ENCODE data around the gene AHRR. TPM values are rescaled to one million over a fixed set of nuclear protein-coding genes. Genes with fewer than 3 reads are reported as not detected.

The AHRR gene
- total and polyA plus RNA-seq, 2 of the 4 experiments (the other 2 are of a cell fraction): 15.6 to 37.1 TPM

GRCh38 chr5:453725-454481 lies 132.4 kb downstream of the AHRR start:
- Histone ChIP-seq H2BK5ac (ENCODE audit: low read depth, low read length, poor library complexity, severe bottlenecking) (no peak overlapping the region), H2BK20ac (ENCODE audit: low read depth, low read length) (no peak overlapping the region), H3K4me3 (ENCODE audit: insufficient read depth, low read depth, low read length) (no peak overlapping the region), H4K91ac (ENCODE audit: insufficient read depth, low read depth, low read length) (no peak overlapping the region), H4K20me1 (ENCODE audit: insufficient read depth, low read length) (peaks cover 31% of the 10 kb centered on the region), H3K4ac (ENCODE audit: low read depth, low read length) (no peak overlapping the region), H3K9me1 (ENCODE audit: insufficient read depth, low read length) (peaks cover 22% of the 10 kb centered on the region; the same call in 1 of the 2 replicates), H3K18ac (ENCODE audit: low read depth, low read length) (no peak overlapping the region), H3K23ac (ENCODE audit: low read depth, low read length) (no peak overlapping the region), H3K56ac (ENCODE audit: extremely low read depth, insufficient read depth, low read length) (no peak overlapping the region), H2BK15ac (ENCODE audit: low read depth, low read length) (no peak overlapping the region), H3K4me1 (ENCODE audit: control insufficient read depth, insufficient read depth, low read length) (peaks cover 2% of the 10 kb centered on the region), H2AK5ac (ENCODE audit: low read depth, low read length) (no peak overlapping the region), H3K27me3 (ENCODE audit: control insufficient read depth, insufficient read depth, low read length) (no peaks in the 10 kb centered on the region), H3K79me1 (ENCODE audit: low read depth in 1 of 2, low read length in 2 of 2) (peaks cover 29 to 71% of the 10 kb centered on the region in 2 experiments), H3K4me2 (ENCODE audit: low read depth, low read length) (no peak overlapping the region), H2AK9ac (replicated peaks; ENCODE audit: low read depth, low read length, poor library complexity) (no peak overlapping the region), H4K8ac (ENCODE audit: low read depth in 2 of 2, low read length in 2 of 2) (no peak overlapping the region), H2AFZ (replicated peaks; ENCODE audit: low read length, poor library complexity) (no peak overlapping the region), H3K14ac (replicated peaks; ENCODE audit: low read depth, low read length) (no peak overlapping the region), H3K9ac (ENCODE audit: low read depth, low read length) (no peak overlapping the region), H2BK120ac (ENCODE audit: low read depth, low read length) (no peak overlapping the region), H3K27ac (ENCODE audit: insufficient read depth, low read length) (no peak overlapping the region), H3K9me3 (ENCODE audit: control insufficient read depth, insufficient read depth, low read length) (peaks cover 7% of the 10 kb centered on the region), H3K36me3 (ENCODE audit: control insufficient read depth, insufficient read depth, low read length) (peaks cover 67% of the 10 kb centered on the region), H4K5ac (ENCODE audit: low read depth, low read length) (no peak overlapping the region)
- DNase-seq: no peak
- BruUV-seq (replicated peaks): no TSS peak
- no peak for TF ChIP-seq BHLHE40 (IDR thresholded peaks at IDR 0.05; ENCODE audit: low read depth, low read length)
- no peak for TF ChIP-seq ELK1 (IDR thresholded peaks at IDR 0.05; ENCODE audit: borderline replicate concordance, low read depth, low read length)
- no peak for TF ChIP-seq FOS (IDR thresholded peaks at IDR 0.05; ENCODE audit: low read depth, low read length)
- no peak for TF ChIP-seq NFE2L2 (IDR thresholded peaks at IDR 0.05; ENCODE audit: low read depth, low read length)
- no peak for TF ChIP-seq MXI1 (IDR thresholded peaks at IDR 0.05; ENCODE audit: borderline replicate concordance, low read depth, low read length)
- no peak for TF ChIP-seq CTCF (conservative IDR thresholded peaks at IDR 0.05; ENCODE audit: low read depth, low read length)
- no peak for TF ChIP-seq RAD21 (IDR thresholded peaks at IDR 0.05; ENCODE audit: low read length)
- ATAC-seq (ENCODE audit: low read depth): no peak
- dilution Hi-C loops (cut with HindIII; ENCODE audit: low sequenced_read_pairs, unreplicated experiment) (no loop called here), intact Hi-C loops (cut with micrococcal nuclease) (no loop called here), in situ Hi-C loops (cut with MboI; ENCODE audit: low sequenced_read_pairs) (no loop called here)
- POLR2A ChIA-PET (ENCODE audit: unreplicated experiment): no interaction called here
- CTCF ChIA-PET: no interaction called here
- 100% methylated on average over 3 of the region's 16 CpGs; no CpG with 5 or more reads in 1 of the 2 experiments for WGBS, 2 experiments (ENCODE audit: extremely low coverage in 2 of 2, insufficient read length in 1 of 2)
